Urinary bladder (tissue), 4 donors: Measurements from ENCODE around the gene HAAO. TPM values are rescaled to one million over a fixed set of nuclear protein-coding genes. Genes with fewer than 3 reads are reported as not detected.
"Not testable (repeated sequence)": the region's sequence is repeated elsewhere in the genome, so short reads cannot be mapped to it uniquely, and the experiment has no call there.

Experiments used
- DNase-seq: peaks from one replicate; pipeline ENCODE4 v3.0.0-alpha.2; 2015; ENCODE audit errors: extremely low spot score
- H3K27ac ChIP-seq: one replicate; pipeline ENCODE4 v1.5.1; 2013; ENCODE audit warnings: low read depth, mild to moderate bottlenecking, moderate library complexity
- H3K36me3 ChIP-seq: one replicate; pipeline ENCODE4 v1.6.1; 2013; ENCODE audit warnings: mild to moderate bottlenecking, moderate library complexity; ENCODE audit not compliant: insufficient read depth
- H3K4me1 ChIP-seq: one replicate; pipeline ENCODE4 v1.6.1; 2013; ENCODE audit warnings: mild to moderate bottlenecking, moderate library complexity; ENCODE audit not compliant: insufficient read depth
- H3K4me3 ChIP-seq: one replicate; pipeline ENCODE4 v1.5.1; 2013; ENCODE audit warnings: low read depth, low read length
- WGBS: extraction: QIAGEN DNeasy Blood & Tissue Kit; methylation state at CpG from one replicate; pipeline ENCODE4 v1.1.7; 2013; 5-methylcytosine and 5-hydroxymethylcytosine counted together
- polyA plus RNA-seq: library from polyadenylated mRNA; stranded (reverse); fragments of 200-250 nt; gene quantifications from one replicate; pipeline ENCODE4 v1.2.3, GENCODE V29; 2013
- total RNA-seq: library from RNA; depleted of rRNA; stranded (reverse); fragments of >200 nt; gene quantifications from one replicate; pipeline ENCODE4 v1.2.3, GENCODE V29; 2014
- donor health status: healthy with polysubstance abuse.
- donor health status: healthy.

The HAAO gene
- total RNA-seq (10.6 TPM), polyA plus RNA-seq (31.5 TPM)

DNA sequence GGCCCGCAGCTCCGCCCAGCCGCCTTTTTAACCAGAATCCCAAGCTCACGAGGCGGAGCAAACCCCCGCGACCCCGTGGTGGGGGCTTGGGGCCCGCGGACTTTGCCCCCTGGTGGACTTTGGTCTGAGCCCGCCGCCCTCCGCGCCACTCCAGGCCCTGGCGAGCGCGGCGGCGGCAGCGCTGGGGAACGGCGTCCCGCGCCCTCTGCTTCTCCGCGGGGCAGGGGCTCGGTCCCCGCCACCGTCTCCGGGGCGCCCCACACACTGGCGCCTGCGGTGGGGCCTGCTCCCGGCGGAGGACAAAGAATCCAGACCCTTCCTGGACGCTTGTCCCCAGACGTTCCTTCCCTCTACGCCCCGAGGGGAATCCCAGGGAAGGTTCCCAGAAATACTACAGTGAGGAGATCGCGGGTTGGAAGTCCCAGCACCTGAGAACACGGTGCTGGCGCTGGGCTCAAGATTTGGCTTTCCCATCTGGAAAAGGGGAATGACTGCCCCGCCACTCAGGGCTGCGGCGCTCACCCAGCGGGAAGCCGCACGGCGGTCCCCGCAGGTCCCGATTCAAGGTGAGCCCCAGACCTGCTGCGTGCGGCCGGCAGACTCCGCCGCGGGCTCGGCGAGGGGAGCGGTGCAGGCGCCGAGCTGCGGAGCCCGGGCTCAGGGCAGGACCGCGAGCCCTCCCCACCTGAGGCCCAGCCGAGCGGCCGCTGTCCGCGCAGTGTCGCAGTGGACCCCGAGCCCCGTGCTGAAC lies at the start of gene HAAO:
HAAO (minus strand) TSS at position 1 of the 751 bp plus-strand sequence. CDS start 47 bp downstream, outside the sequence.
- WGBS = under 1% methylated on average over 75 of the region's 75 CpGs
- no peaks in the 10 kb centered on the region for H3K4me1 ChIP-seq
- no peak for DNase-seq

GRCh38 chr2:42841344-42841743 lies 49.0 kb upstream of the HAAO start:
- no peak for DNase-seq
- H3K4me1 ChIP-seq = no peaks in the 10 kb centered on the region
- H3K4me3 ChIP-seq = no peak overlapping the region
- 90% methylated on average over 5 of the region's 5 CpGs for WGBS
- no peaks in the 10 kb centered on the region for H3K36me3 ChIP-seq
- no peak overlapping the region for H3K27ac ChIP-seq

More for the DNA sequence above, at the start of gene HAAO:
- Histone ChIP-seq H3K27ac (peak within 1 kb of the TSS; percentile 94), H3K4me3 (peak within 1 kb of the TSS; percentile 53), H3K36me3 (no peaks in the 10 kb centered on the region)

DNA sequence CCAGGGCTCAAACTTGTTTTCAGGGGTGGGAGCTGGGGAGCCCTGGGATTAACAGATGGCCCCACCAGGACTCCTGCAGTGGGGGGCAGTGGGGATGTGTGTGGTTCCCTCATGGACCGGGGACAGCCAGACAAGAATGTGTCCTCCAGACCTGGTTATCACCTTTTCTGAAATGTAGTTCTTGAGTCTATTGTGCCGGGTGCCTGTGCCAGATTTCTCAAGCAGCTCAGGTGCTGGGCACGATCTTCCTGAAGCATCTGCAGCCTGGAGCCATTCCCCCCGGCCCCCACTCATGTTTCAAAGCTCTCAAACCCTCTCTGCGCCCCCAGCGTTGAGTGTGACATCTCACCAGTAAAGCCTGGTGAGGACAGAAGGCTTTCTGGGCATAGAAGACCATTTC lies 48.4 kb upstream of the HAAO start:
- H3K27ac ChIP-seq = no peak overlapping the region
- H3K36me3 ChIP-seq = no peaks in the 10 kb centered on the region
- no peaks in the 10 kb centered on the region for H3K4me1 ChIP-seq
- no peak for DNase-seq
- no peak overlapping the region for H3K4me3 ChIP-seq
- 95% methylated on average over 6 of the region's 6 CpGs for WGBS

DNA sequence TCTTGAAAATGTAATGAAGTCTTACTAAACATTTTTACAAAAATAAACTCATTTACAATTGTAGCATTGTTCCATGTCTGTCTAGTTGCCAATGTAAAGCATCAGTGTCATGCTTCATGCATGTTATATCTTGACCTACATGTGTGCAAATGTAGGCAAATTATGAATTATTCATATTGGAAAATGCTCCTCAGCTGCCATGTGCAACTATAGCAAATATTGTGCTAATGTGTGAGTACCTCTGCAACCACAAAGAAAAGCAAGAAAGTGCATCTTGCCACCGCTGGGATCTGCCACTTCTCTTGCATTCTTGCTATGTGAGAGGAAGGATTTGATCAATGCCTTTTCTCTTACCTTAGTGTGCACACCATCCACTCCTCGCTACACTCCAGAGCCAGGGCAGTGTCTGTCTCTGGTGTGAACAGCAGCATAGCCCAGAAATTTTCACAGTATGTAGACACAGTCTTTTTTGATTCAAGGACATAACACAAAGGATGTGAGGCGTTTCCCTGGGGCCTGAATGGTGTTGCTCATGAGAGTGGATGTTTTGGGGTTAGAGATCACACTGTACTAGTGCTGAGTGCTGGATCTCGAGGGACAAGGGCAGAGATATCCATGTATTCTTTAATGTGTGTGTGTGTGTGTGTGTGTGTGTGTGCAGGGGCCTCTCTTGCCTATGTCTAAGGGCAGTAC lies 47.6 kb upstream of the HAAO start:
- Histone ChIP-seq H3K4me1 (no peaks in the 10 kb centered on the region), H3K27ac (no peak overlapping the region), H3K4me3 (no peak overlapping the region), H3K36me3 (no peaks in the 10 kb centered on the region)
- whole genome bisulfite sequencing = 79% methylated on average over 4 of the region's 4 CpGs
- DNase-seq = no peak

DNA sequence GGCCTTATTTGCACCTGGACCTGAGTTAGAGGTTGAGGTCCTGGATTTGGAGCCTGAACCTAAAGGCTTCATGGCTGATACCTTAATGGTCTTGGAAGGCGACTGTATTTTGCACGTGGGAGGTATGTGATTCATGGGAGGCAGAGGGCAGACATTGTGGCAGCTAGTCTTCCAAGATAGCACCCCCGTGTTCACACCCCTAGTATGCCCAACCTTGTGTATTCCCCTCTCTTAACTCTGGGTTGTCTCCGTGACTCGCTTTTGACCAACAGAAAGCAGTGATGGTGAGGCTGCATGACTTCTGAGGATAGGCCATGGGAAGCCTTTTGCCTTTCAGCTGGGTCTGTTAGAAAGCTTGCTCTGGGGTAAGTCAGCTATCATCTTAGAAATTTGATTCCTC lies 45.8 kb upstream of the HAAO start:
- Histone ChIP-seq H3K27ac (no peak overlapping the region), H3K36me3 (no peaks in the 10 kb centered on the region), H3K4me1 (no peaks in the 10 kb centered on the region), H3K4me3 (no peak overlapping the region)
- WGBS = 95% methylated on average over 5 of the region's 5 CpGs
- DNase-seq = no peak

DNA sequence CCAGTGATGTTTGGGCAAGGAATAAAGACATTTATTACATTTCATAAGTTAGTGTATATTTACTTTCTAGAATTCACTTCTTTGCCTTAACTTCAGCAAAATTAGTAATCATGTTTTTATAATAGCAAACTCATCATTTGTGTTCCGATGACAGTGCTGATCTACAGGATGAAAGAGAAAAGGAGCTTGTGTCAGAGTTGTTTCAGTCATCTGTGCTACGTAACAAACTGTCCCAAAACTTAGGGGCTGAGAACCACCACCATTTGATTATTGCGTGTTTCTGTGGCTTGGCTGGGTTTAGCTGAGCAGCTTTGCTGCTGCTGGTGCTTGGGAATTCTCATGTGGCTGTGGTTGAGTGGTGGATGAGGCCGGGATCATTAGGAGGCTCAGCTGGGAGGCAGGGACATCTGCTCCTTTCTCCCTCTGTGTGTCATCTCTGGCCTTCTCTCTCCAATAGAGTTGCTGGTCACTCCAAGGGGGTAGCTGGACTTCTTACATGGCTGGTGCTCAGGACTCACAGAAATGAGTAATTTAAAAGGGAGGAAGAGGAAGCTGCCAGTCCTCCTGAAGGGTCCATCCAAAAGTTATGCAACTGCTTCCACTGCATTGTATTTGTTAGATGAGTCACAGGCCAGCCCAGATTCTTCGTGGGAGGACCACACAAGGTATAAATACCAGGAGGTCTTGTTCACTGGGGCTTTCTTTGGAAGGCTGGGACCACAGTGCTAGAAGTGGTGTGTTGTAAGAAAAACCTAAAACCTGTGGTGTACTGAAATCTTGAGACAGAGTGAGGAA lies 43.4 kb upstream of the HAAO start:
- Histone ChIP-seq H3K4me3 (no peak overlapping the region), H3K36me3 (no peaks in the 10 kb centered on the region), H3K4me1 (no peaks in the 10 kb centered on the region), H3K27ac (peak overlapping the region; percentile 35)
- 73% methylated on average over 5 of the region's 5 CpGs for WGBS
- DNase-seq = no peak

GRCh38 chr2:42834161-42834560 lies 41.8 kb upstream of the HAAO start:
- Histone ChIP-seq H3K27ac (no peak overlapping the region), H3K36me3 (no peaks in the 10 kb centered on the region), H3K4me3 (no peak overlapping the region), H3K4me1 (no peaks in the 10 kb centered on the region)
- no peak for DNase-seq
- WGBS = 96% methylated on average over 7 of the region's 7 CpGs

GRCh38 chr2:42832289-42832634 lies 39.9 kb upstream of the HAAO start:
- Histone ChIP-seq H3K27ac (no peak overlapping the region), H3K36me3 (no peaks in the 10 kb centered on the region), H3K4me3 (no peak overlapping the region), H3K4me1 (no peaks in the 10 kb centered on the region)
- no peak for DNase-seq
- 96% methylated on average over 6 of the region's 6 CpGs for WGBS

- H3K27ac ChIP-seq, H3K4me1 ChIP-seq, DNase-seq, H3K36me3 ChIP-seq, H3K4me3 ChIP-seq: not testable (repeated sequence)
- WGBS = 93% methylated on average over 26 of the region's 26 CpGs
These were observed 39.3 kb upstream of the HAAO start for GRCh38 chr2:42831575-42832288.

GRCh38 chr2:42830922-42831574 lies 38.7 kb upstream of the HAAO start:
- no peak for DNase-seq
- no peaks in the 10 kb centered on the region for H3K36me3 ChIP-seq
- no peak overlapping the region for H3K27ac ChIP-seq
- H3K4me3 ChIP-seq = no peak overlapping the region
- H3K4me1 ChIP-seq = no peaks in the 10 kb centered on the region
- 98% methylated on average over 6 of the region's 6 CpGs for WGBS

GRCh38 chr2:42829671-42830440 lies 37.5 kb upstream of the HAAO start:
- Histone ChIP-seq H3K4me3 (no peak overlapping the region), H3K4me1 (no peaks in the 10 kb centered on the region), H3K36me3 (no peaks in the 10 kb centered on the region), H3K27ac (no peak overlapping the region)
- WGBS = 81% methylated on average over 4 of the region's 4 CpGs
- DNase-seq = no peak
